Measurements from ENCODE around the gene CA10.

GRCh38 chr17:51799240-51799639, 359.3 kb downstream of the CA10 start:
- no peak for TF ChIP-seq POLR2A (IDR thresholded peaks at IDR 0.05)
- TF ChIP-seq, protein P1, sequence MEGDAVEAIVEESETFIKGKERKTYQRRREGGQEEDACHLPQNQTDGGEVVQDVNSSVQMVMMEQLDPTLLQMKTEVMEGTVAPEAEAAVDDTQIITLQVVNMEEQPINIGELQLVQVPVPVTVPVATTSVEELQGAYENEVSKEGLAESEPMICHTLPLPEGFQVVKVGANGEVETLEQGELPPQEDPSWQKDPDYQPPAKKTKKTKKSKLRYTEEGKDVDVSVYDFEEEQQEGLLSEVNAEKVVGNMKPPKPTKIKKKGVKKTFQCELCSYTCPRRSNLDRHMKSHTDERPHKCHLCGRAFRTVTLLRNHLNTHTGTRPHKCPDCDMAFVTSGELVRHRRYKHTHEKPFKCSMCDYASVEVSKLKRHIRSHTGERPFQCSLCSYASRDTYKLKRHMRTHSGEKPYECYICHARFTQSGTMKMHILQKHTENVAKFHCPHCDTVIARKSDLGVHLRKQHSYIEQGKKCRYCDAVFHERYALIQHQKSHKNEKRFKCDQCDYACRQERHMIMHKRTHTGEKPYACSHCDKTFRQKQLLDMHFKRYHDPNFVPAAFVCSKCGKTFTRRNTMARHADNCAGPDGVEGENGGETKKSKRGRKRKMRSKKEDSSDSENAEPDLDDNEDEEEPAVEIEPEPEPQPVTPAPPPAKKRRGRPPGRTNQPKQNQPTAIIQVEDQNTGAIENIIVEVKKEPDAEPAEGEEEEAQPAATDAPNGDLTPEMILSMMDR (IDR thresholded peaks at IDR 0.05) = no peak

Data from vagina (tissue), 2 donors.